ENCODE data around the gene B3GNT8. TPM values are rescaled to one million over a fixed set of nuclear protein-coding genes. Genes with fewer than 3 reads are reported as not detected.
"Not testable (repeated sequence)": the region's sequence is repeated elsewhere in the genome, so short reads cannot be mapped to it uniquely, and the experiment has no call there.

The B3GNT8 gene
- total RNA-seq, 2 experiments from 2014 or later = 3.2 TPM

- H3K9me3 Mint-ChIP-seq (ENCODE audit: low read depth) = no peaks in the 10 kb centered on the region
- H3K27ac Mint-ChIP-seq = peak overlapping the region; percentile 20
- no peaks in the 10 kb centered on the region for H3K27me3 Mint-ChIP-seq
- CTCF ChIA-PET = no interaction called here
- DNase-seq (no peak), ATAC-seq (no peak)
- H3K36me3 Mint-ChIP-seq = peaks cover 10% of the 10 kb centered on the region
- no peak overlapping the region for H3K4me3 Mint-ChIP-seq
- H3K4me1 Mint-ChIP-seq = peaks cover 4% of the 10 kb centered on the region
These were observed 6.9 kb downstream of the B3GNT8 start for GRCh38 chr19:41420101-41420880.

GRCh38 chr19:41416194-41416674 lies 10.9 kb downstream of the B3GNT8 start:
- Mint-ChIP-seq H3K27ac (no peak overlapping the region), H3K4me3 (no peak overlapping the region), H3K9me3 (ENCODE audit: low read depth) (no peaks in the 10 kb centered on the region), H3K36me3 (peaks cover 12% of the 10 kb centered on the region), H3K4me1 (no peaks in the 10 kb centered on the region), H3K27me3 (no peaks in the 10 kb centered on the region)
- DNase-seq (no peak), ATAC-seq (no peak)
- CTCF ChIA-PET = no interaction called here

GRCh38 chr19:41415154-41415571 lies 12.0 kb downstream of the B3GNT8 start:
- H3K9me3 Mint-ChIP-seq (ENCODE audit: low read depth) = no peaks in the 10 kb centered on the region
- no peak for DNase-seq
- peaks cover 1% of the 10 kb centered on the region for H3K4me1 Mint-ChIP-seq
- H3K27ac Mint-ChIP-seq = no peak overlapping the region
- H3K4me3 Mint-ChIP-seq = no peak overlapping the region
- H3K27me3 Mint-ChIP-seq = no peaks in the 10 kb centered on the region
- peaks cover 11% of the 10 kb centered on the region for H3K36me3 Mint-ChIP-seq
- CTCF ChIA-PET = no interaction called here
- no peak for ATAC-seq

- no peak for DNase-seq
- H3K36me3 Mint-ChIP-seq = peaks cover 9% of the 10 kb centered on the region
These were observed 12.7 kb downstream of the B3GNT8 start for GRCh38 chr19:41414461-41414860.

GRCh38 chr19:41413947-41414346 lies 13.2 kb downstream of the B3GNT8 start:
- H3K27ac Mint-ChIP-seq = no peak overlapping the region
- H3K4me1 Mint-ChIP-seq = peaks cover 10% of the 10 kb centered on the region
- CTCF ChIA-PET = no interaction called here
- H3K27me3 Mint-ChIP-seq = no peaks in the 10 kb centered on the region
- no peak overlapping the region for H3K4me3 Mint-ChIP-seq
- DNase-seq = no peak
- H3K9me3 Mint-ChIP-seq (ENCODE audit: low read depth) = no peaks in the 10 kb centered on the region
- peaks cover 5% of the 10 kb centered on the region for H3K36me3 Mint-ChIP-seq
- no peak for ATAC-seq

More at GRCh38 chr19:41414461-41414860, 12.7 kb downstream of the B3GNT8 start:
- H3K4me1 Mint-ChIP-seq = peaks cover 6% of the 10 kb centered on the region
- H3K27me3 Mint-ChIP-seq = no peaks in the 10 kb centered on the region
- no peaks in the 10 kb centered on the region for H3K9me3 Mint-ChIP-seq (ENCODE audit: low read depth)
- CTCF ChIA-PET = no interaction called here
- H3K27ac Mint-ChIP-seq = no peak overlapping the region
- no peak for ATAC-seq
- no peak overlapping the region for H3K4me3 Mint-ChIP-seq

GRCh38 chr19:41412953-41413352 lies 14.2 kb downstream of the B3GNT8 start:
- no peak overlapping the region for H3K27ac Mint-ChIP-seq
- H3K4me1 Mint-ChIP-seq = peaks cover 10% of the 10 kb centered on the region
- ATAC-seq (no peak), DNase-seq (no peak)
- H3K9me3 Mint-ChIP-seq (ENCODE audit: low read depth) = no peaks in the 10 kb centered on the region
- H3K27me3 Mint-ChIP-seq = no peaks in the 10 kb centered on the region
- CTCF ChIA-PET = no interaction called here
- H3K36me3 Mint-ChIP-seq = peaks cover 4% of the 10 kb centered on the region
- no peak overlapping the region for H3K4me3 Mint-ChIP-seq

- no peaks in the 10 kb centered on the region for H3K27me3 Mint-ChIP-seq
- no peak overlapping the region for H3K4me3 Mint-ChIP-seq
- no peak for ATAC-seq
- H3K27ac Mint-ChIP-seq = no peak overlapping the region
- H3K4me1 Mint-ChIP-seq = peaks cover 10% of the 10 kb centered on the region
- no peak for DNase-seq
- peaks cover 2% of the 10 kb centered on the region for H3K36me3 Mint-ChIP-seq
- CTCF ChIA-PET = no interaction called here
- H3K9me3 Mint-ChIP-seq (ENCODE audit: low read depth) = no peaks in the 10 kb centered on the region
These were observed 15.3 kb downstream of the B3GNT8 start for GRCh38 chr19:41411968-41412265.

- no peak overlapping the region for H3K4me3 Mint-ChIP-seq
- CTCF ChIA-PET = interaction anchor here (1.7 kb wide), 1 partner anchor 37 kb away, joined by 4 read pairs; no protein-coding TSS in a partner anchor
- no peak overlapping the region for H3K27ac Mint-ChIP-seq
- no peaks in the 10 kb centered on the region for H3K9me3 Mint-ChIP-seq (ENCODE audit: low read depth)
- ATAC-seq (no peak), DNase-seq (no peak)
- no peaks in the 10 kb centered on the region for H3K27me3 Mint-ChIP-seq
- H3K4me1 Mint-ChIP-seq = peaks cover 10% of the 10 kb centered on the region
- H3K36me3 Mint-ChIP-seq = peaks cover 2% of the 10 kb centered on the region
These were observed 15.8 kb downstream of the B3GNT8 start for GRCh38 chr19:41411100-41411967.

- H3K9me3 Mint-ChIP-seq (ENCODE audit: low read depth) = no peaks in the 10 kb centered on the region
- ATAC-seq (no peak), DNase-seq (no peak)
- H3K36me3 Mint-ChIP-seq = peaks cover 2% of the 10 kb centered on the region
- peaks cover 10% of the 10 kb centered on the region for H3K4me1 Mint-ChIP-seq
- H3K27me3 Mint-ChIP-seq = no peaks in the 10 kb centered on the region
- CTCF ChIA-PET = interaction anchor here (1.5 to 1.7 kb wide), 2 partner anchors 21 to 38 kb away, joined by 3 to 4 read pairs; no protein-coding TSS in a partner anchor
- no peak overlapping the region for H3K27ac Mint-ChIP-seq
- H3K4me3 Mint-ChIP-seq = no peak overlapping the region
These were observed 16.7 kb downstream of the B3GNT8 start for GRCh38 chr19:41410336-41411054.

GRCh38 chr19:41409288-41409687 lies 17.9 kb downstream of the B3GNT8 start:
- ATAC-seq = no peak
- H3K9me3 Mint-ChIP-seq (ENCODE audit: low read depth) = no peaks in the 10 kb centered on the region
- H3K4me1 Mint-ChIP-seq = peaks cover 10% of the 10 kb centered on the region
- no peaks in the 10 kb centered on the region for H3K27me3 Mint-ChIP-seq
- no peak overlapping the region for H3K4me3 Mint-ChIP-seq
- H3K27ac Mint-ChIP-seq = no peak overlapping the region
- CTCF ChIA-PET = interaction anchor here (1.5 to 1.7 kb wide), 2 partner anchors 22 to 40 kb away, joined by 3 to 4 read pairs; no protein-coding TSS in a partner anchor
- DNase-seq = no peak
- no peaks in the 10 kb centered on the region for H3K36me3 Mint-ChIP-seq

- not testable (repeated sequence) for H3K36me3 Mint-ChIP-seq; ATAC-seq; H3K27ac Mint-ChIP-seq; H3K4me3 Mint-ChIP-seq; DNase-seq; H3K9me3 Mint-ChIP-seq (ENCODE audit: low read depth); H3K27me3 Mint-ChIP-seq
- CTCF ChIA-PET = interaction anchor here (1.0 to 1.3 kb wide), 2 partner anchors 28 to 345 kb away, joined by 4 to 5 read pairs; no protein-coding TSS in a partner anchor
- H3K4me1 Mint-ChIP-seq = peaks cover 10% of the 10 kb centered on the region
These were observed 18.3 kb downstream of the B3GNT8 start for GRCh38 chr19:41408846-41409245.

GRCh38 chr19:41408256-41408655 lies 18.9 kb downstream of the B3GNT8 start:
- Mint-ChIP-seq H3K27ac (no peak overlapping the region), H3K9me3 (ENCODE audit: low read depth) (no peaks in the 10 kb centered on the region)

GRCh38 chr19:41407271-41407670 lies 19.9 kb downstream of the B3GNT8 start:
- DNase-seq (no peak), ATAC-seq (no peak)
- H3K27me3 Mint-ChIP-seq = no peaks in the 10 kb centered on the region
- CTCF ChIA-PET = no interaction called here
- no peaks in the 10 kb centered on the region for H3K36me3 Mint-ChIP-seq
- H3K4me3 Mint-ChIP-seq = no peak overlapping the region
- peaks cover 10% of the 10 kb centered on the region for H3K4me1 Mint-ChIP-seq
- no peaks in the 10 kb centered on the region for H3K9me3 Mint-ChIP-seq (ENCODE audit: low read depth)
- H3K27ac Mint-ChIP-seq = no peak overlapping the region

More at GRCh38 chr19:41408256-41408655, 18.9 kb downstream of the B3GNT8 start:
- ATAC-seq = no peak
- Mint-ChIP-seq H3K4me1 (peaks cover 10% of the 10 kb centered on the region), H3K27me3 (no peaks in the 10 kb centered on the region), H3K36me3 (no peaks in the 10 kb centered on the region), H3K4me3 (no peak overlapping the region)
- CTCF ChIA-PET = interaction anchor here (0.6 to 1.3 kb wide), 3 partner anchors 29 to 345 kb away, joined by 3 to 5 read pairs (median 4); no protein-coding TSS in a partner anchor
- no peak for DNase-seq

Measured in activated CD8-positive, alpha-beta memory T cell treated with anti-CD3 and anti-CD28 coated beads, Interleukin-2, amount 10 ng/mL, durations not matched to agents 7 days and 5 days (primary cell).